HCT116 (cell line): ENCODE results near the gene C3orf22. TPM values are rescaled to one million over a fixed set of nuclear protein-coding genes. Genes with fewer than 3 reads are reported as not detected.

Experiments used
- ATAC-seq: fragments of 200-7000 bp; cut with Tn5 transposase; 2 replicates; pipeline ENCODE4 v1.9.1; 2020; ENCODE audit warnings: mild to moderate bottlenecking, moderate library complexity
- BruUV-seq: library from RNA; stranded (reverse); fragments of 400-500 nt; replicated peaks from 2 replicates; lab custom pipeline; 2021; lab: Mats Ljungman, UMichigan
- CTCF ChIA-PET: fragments of 300-600 bp; sonication (Branson Sonifier 250); formaldehyde crosslinking; loops from one replicate; lab custom pipeline; 2021; ENCODE audit warnings: antibody characterized with exemption; lab: Charles Lee
- POLR2A ChIA-PET: fragments of 300-600, 350-600 bp; sonication (Branson Sonifier 250); formaldehyde crosslinking; loops from one replicate; lab custom pipeline; 2021; ENCODE audit warnings: antibody characterized with exemption; lab: Charles Lee
- RAD21 ChIA-PET, 2 experiments: fragments of 300-600 bp; sonication (Branson Sonifier 250); formaldehyde crosslinking; loops; one replicate each; lab custom pipeline; 2023; ENCODE audit warnings: low total read pairs in 2 of 2; ENCODE audit not compliant: uncharacterized antibody in 2 of 2, unreplicated experiment in 2 of 2, low non-redundant PET in 1 of 2; lab: Charles Lee
- DNase-seq: peaks from one replicate; pipeline ENCODE4 v3.0.0-alpha.2; 2010; ENCODE audit warnings: low read depth, low spot score
- H2AFZ ChIP-seq: fragments of 200-600 bp; shearing (Covaris generic), sonication (generic); 2 replicates; pipeline ENCODE4 v1.6.1; 2017; ENCODE audit warnings: low read depth, mixed run types, mixed read lengths, antibody characterized with exemption, low read length; ENCODE audit not compliant: poor library complexity, severe bottlenecking
- H3K27ac ChIP-seq: 2 replicates; pipeline ENCODE4 v1.5.1; 2012; ENCODE audit warnings: low read depth, low read length
- H3K27me3 ChIP-seq: fragments of 200-600 bp; sonication (generic); 2 replicates; pipeline ENCODE4 v1.6.1; 2016; ENCODE audit warnings: mixed run types, low read length, mixed read lengths; ENCODE audit not compliant: insufficient read depth
- H3K36me3 ChIP-seq, 2 experiments: fragments of 200-500 bp in 1 of 2; fragments of 200-600 bp in 1 of 2; sonication (Bioruptor generic) in 1 of 2; sonication (generic) in 1 of 2; 2 replicates each; pipeline versions ENCODE4 v1.5.1 to v1.6.1; 2014 to 2016; ENCODE audit warnings: low read length in 2 of 2, inconsistent platforms in 1 of 2, mixed read lengths in 1 of 2, mixed run types in 1 of 2; ENCODE audit not compliant: insufficient read depth in 2 of 2, control insufficient read depth in 1 of 2
- H3K4me1 ChIP-seq, 2 experiments: fragments of 200-600 bp in 1 of 2; sonication (generic) in 1 of 2; 2 replicates each; pipeline versions ENCODE4 v1.5.1 to v1.6.1; 2012 to 2017; ENCODE audit warnings: low read length in 2 of 2, inconsistent platforms in 1 of 2, mild to moderate bottlenecking in 1 of 2, mixed read lengths in 1 of 2, mixed run types in 1 of 2, moderate library complexity in 1 of 2; ENCODE audit not compliant: insufficient read depth in 2 of 2, control insufficient read depth in 1 of 2
- H3K4me2 ChIP-seq: fragments of 200-600 bp; sonication (generic); 2 replicates; pipeline ENCODE4 v1.6.1; 2017; ENCODE audit warnings: mixed run types, low read length, mixed read lengths
- H3K4me3 ChIP-seq, 2 experiments: fragments of 200-600 bp in 1 of 2; sonication (generic) in 1 of 2; replicated peaks in 1 of 2; 2 replicates each; pipeline ENCODE4 v1.5.1; 2011 to 2016; ENCODE audit warnings: low read length in 2 of 2, control low read depth in 1 of 2, low read depth in 1 of 2, mild to moderate bottlenecking in 1 of 2, mixed read lengths in 1 of 2, mixed run types in 1 of 2
- H3K79me2 ChIP-seq: fragments of 200-600 bp; sonication (generic); 2 replicates; pipeline ENCODE4 v1.6.1; 2017; ENCODE audit warnings: mild to moderate bottlenecking, mixed run types, low read length, moderate library complexity, mixed read lengths; ENCODE audit not compliant: insufficient read depth
- H3K9ac ChIP-seq: fragments of 200-600 bp; sonication (generic); 2 replicates; pipeline ENCODE4 v1.6.1; 2016; ENCODE audit warnings: low read length, mixed read lengths
- H3K9me2 ChIP-seq: fragments of 200-600 bp; sonication (generic), shearing (Covaris generic); 2 replicates; pipeline ENCODE4 v1.6.1; 2017; ENCODE audit warnings: mixed run types, mild to moderate bottlenecking, moderate library complexity; ENCODE audit not compliant: insufficient read depth
- H3K9me3 ChIP-seq, 2 experiments: fragments of 200-500 bp in 1 of 2; fragments of 200-600 bp in 1 of 2; sonication (Bioruptor generic) in 1 of 2; sonication (generic) in 1 of 2; 2 replicates each; pipeline ENCODE4 v1.6.1; 2014 to 2017; ENCODE audit warnings: low read length in 2 of 2, mixed read lengths in 2 of 2, inconsistent platforms in 1 of 2, low read depth in 1 of 2, mild to moderate bottlenecking in 1 of 2, mixed run types in 1 of 2, moderate library complexity in 1 of 2; ENCODE audit not compliant: control insufficient read depth in 1 of 2, insufficient read depth in 1 of 2
- H4K20me1 ChIP-seq: fragments of 200-600 bp; sonication (generic), shearing (Covaris generic); 2 replicates; pipeline ENCODE4 v1.6.1; 2017; ENCODE audit warnings: mixed run types, mild to moderate bottlenecking, moderate library complexity; ENCODE audit not compliant: insufficient read depth
- CEBPB ChIP-seq: IDR thresholded peaks from 2 replicates; pipeline ENCODE4 v1.6.1; 2012; ENCODE audit warnings: low read depth
- ELF1 ChIP-seq: IDR thresholded peaks from 2 replicates; pipeline ENCODE4 v1.6.1; 2012; ENCODE audit warnings: low read depth, borderline replicate concordance
- EZH2phosphoT487 ChIP-seq: fragments of 200-600 bp; IDR thresholded peaks from 2 replicates; pipeline ENCODE4 v1.6.1; 2018; ENCODE audit warnings: antibody characterized with exemption, borderline replicate concordance
- JUND ChIP-seq: IDR thresholded peaks from 2 replicates; pipeline ENCODE4 v1.6.1; 2012
- POLR2A ChIP-seq: IDR thresholded peaks from 2 replicates; pipeline ENCODE4 v1.7.0; 2011; ENCODE audit warnings: borderline replicate concordance; ENCODE audit not compliant: insufficient read depth, insufficient read length; ENCODE audit errors: extremely low read depth
- POLR2AphosphoS5 ChIP-seq: IDR thresholded peaks from 2 replicates; pipeline ENCODE4 v1.6.1; 2011; ENCODE audit warnings: mild to moderate bottlenecking, low read depth, low read length, moderate library complexity
- RAD21 ChIP-seq: IDR thresholded peaks from 2 replicates; pipeline ENCODE4 v1.6.1; 2012; ENCODE audit warnings: low read depth, mild to moderate bottlenecking
- SIN3A ChIP-seq: IDR thresholded peaks from 2 replicates; pipeline ENCODE4 v1.6.1; 2012; ENCODE audit warnings: low read depth
- SP1 ChIP-seq: IDR thresholded peaks from 2 replicates; pipeline ENCODE4 v1.6.1; 2012; ENCODE audit warnings: low read depth
- TCF7L2 ChIP-seq: IDR thresholded peaks from 2 replicates; pipeline ENCODE4 v1.7.0; 2011; ENCODE audit warnings: borderline replicate concordance, inconsistent platforms; ENCODE audit not compliant: insufficient read depth, insufficient read length; ENCODE audit errors: extremely low read depth
- YY1 ChIP-seq: IDR thresholded peaks from 2 replicates; pipeline ENCODE4 v1.6.1; 2011; ENCODE audit warnings: low read length, low read depth, moderate library complexity, mild to moderate bottlenecking; ENCODE audit not compliant: insufficient replicate concordance; ENCODE audit errors: extremely low read depth
- ZFX ChIP-seq: fragments of 450-650 bp; IDR thresholded peaks from 2 replicates; pipeline ENCODE4 v1.6.1; 2017
- ZNF274 ChIP-seq: fragments of 200-500 bp; sonication (Bioruptor generic); IDR thresholded peaks from 2 replicates; pipeline ENCODE4 v1.6.1; 2014; ENCODE audit warnings: mild to moderate bottlenecking, low read depth, low read length, inconsistent platforms
- intact Hi-C: fragments of 100-400 bp; cut with micrococcal nuclease; formaldehyde crosslinking; loops from 2 replicates; pipeline ENCODE4 v1.10.0; 2022
- total RNA-seq: library from RNA; stranded (reverse); gene quantifications from one replicate; pipeline ENCODE4 v1.2.1, GENCODE V29; 2021; ENCODE audit not compliant: unreplicated experiment
- TF ChIP-seq, protein P1 (sequence below): IDR thresholded peaks from 2 replicates; pipeline ENCODE4 v1.6.1; 2012; ENCODE audit warnings: low read depth
- TF ChIP-seq, protein P2 (sequence below): IDR thresholded peaks from 2 replicates; pipeline ENCODE4 v1.6.1; 2012

C3orf22 gene
- total RNA-seq, 1 experiment from 2014 or later, result not detected

DNA sequence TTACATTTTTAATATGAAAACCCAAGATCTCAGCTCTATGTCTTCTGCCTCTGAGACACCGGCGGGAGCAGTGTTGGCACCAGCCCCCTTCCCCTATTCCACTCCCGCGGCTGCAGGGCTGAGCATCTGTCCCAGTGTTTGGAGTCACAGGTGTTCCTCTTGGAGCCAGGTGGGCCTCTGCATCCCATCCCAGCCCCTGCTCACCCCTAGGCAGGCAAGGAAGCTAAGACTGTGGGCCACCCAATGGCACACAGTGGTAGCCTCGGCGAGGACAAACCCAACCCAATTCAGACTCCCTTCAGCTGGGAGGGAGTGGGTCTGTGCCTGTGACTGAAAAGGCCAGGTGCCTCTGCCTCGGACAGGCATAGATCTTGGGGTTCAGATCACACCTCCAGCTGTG, 31.7 kb downstream of the C3orf22 start:
- no peak for TF ChIP-seq SIN3A
- no peak for TF ChIP-seq JUND
- TF ChIP-seq YY1, result no peak
- no peak for TF ChIP-seq ZNF274
- TF ChIP-seq POLR2A, result no peak
- TF ChIP-seq EZH2phosphoT487, result no peak
- H3K4me3 ChIP-seq, result no peak overlapping the region
- no peaks in the 10 kb centered on the region for H4K20me1 ChIP-seq
- no peak overlapping the region for H3K9ac ChIP-seq
- H3K9me3 ChIP-seq, result no peaks in the 10 kb centered on the region
- POLR2A ChIA-PET, result no interaction called here
- H3K36me3 ChIP-seq, result no peaks in the 10 kb centered on the region
- no peak overlapping the region for H2AFZ ChIP-seq
- no peak overlapping the region for H3K4me2 ChIP-seq
- CTCF ChIA-PET, result no interaction called here
- no peak overlapping the region for H3K27ac ChIP-seq
- ATAC-seq, result no peak
- DNase-seq, result no peak
- no peaks in the 10 kb centered on the region for H3K79me2 ChIP-seq
- H3K4me1 ChIP-seq, result peaks cover 4 to 13% of the 10 kb centered on the region in 2 experiments; a peak in 2 of 4 replicates
- H3K27me3 ChIP-seq, result peaks cover 6% of the 10 kb centered on the region; the same call in 1 of the 2 replicates
- no peaks in the 10 kb centered on the region for H3K9me2 ChIP-seq
- intact Hi-C loops, result loop anchor here (10.0 kb wide), 1 partner anchor 138 kb away; no protein-coding TSS in a partner anchor
- no TSS peak for BruUV-seq
- RAD21 ChIA-PET, result no interaction called here

DNA sequence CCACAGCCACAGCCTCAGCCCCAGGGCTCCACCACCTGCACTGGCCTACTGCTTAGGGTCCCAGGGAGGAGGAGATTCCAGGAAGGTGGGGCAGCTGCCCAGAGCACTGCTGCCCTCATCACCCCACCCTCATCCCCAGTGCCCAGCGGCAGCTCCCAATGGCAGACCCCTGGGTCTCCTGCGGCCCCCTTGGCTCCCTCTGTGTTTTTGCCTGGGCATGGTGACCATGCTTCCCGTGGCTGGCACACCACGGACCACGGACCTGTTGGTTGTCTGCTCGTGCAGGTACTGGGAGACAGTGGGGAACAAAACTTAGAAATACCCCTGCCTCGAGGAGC, 32.1 kb downstream of the C3orf22 start:
- no peaks in the 10 kb centered on the region for H3K9me3 ChIP-seq
- no TSS peak for BruUV-seq
- TF ChIP-seq ZFX (no peak), EZH2phosphoT487 (no peak), CEBPB (no peak), ZNF274 (no peak), POLR2AphosphoS5 (no peak), RAD21 (no peak), YY1 (no peak), TCF7L2 (no peak), SIN3A (no peak), SP1 (no peak), ELF1 (no peak)
- TF ChIP-seq, protein P1, sequence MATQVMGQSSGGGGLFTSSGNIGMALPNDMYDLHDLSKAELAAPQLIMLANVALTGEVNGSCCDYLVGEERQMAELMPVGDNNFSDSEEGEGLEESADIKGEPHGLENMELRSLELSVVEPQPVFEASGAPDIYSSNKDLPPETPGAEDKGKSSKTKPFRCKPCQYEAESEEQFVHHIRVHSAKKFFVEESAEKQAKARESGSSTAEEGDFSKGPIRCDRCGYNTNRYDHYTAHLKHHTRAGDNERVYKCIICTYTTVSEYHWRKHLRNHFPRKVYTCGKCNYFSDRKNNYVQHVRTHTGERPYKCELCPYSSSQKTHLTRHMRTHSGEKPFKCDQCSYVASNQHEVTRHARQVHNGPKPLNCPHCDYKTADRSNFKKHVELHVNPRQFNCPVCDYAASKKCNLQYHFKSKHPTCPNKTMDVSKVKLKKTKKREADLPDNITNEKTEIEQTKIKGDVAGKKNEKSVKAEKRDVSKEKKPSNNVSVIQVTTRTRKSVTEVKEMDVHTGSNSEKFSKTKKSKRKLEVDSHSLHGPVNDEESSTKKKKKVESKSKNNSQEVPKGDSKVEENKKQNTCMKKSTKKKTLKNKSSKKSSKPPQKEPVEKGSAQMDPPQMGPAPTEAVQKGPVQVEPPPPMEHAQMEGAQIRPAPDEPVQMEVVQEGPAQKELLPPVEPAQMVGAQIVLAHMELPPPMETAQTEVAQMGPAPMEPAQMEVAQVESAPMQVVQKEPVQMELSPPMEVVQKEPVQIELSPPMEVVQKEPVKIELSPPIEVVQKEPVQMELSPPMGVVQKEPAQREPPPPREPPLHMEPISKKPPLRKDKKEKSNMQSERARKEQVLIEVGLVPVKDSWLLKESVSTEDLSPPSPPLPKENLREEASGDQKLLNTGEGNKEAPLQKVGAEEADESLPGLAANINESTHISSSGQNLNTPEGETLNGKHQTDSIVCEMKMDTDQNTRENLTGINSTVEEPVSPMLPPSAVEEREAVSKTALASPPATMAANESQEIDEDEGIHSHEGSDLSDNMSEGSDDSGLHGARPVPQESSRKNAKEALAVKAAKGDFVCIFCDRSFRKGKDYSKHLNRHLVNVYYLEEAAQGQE, result no peak
- TF ChIP-seq, protein P2, sequence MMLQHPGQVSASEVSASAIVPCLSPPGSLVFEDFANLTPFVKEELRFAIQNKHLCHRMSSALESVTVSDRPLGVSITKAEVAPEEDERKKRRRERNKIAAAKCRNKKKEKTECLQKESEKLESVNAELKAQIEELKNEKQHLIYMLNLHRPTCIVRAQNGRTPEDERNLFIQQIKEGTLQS, result no peak
- DNase-seq (no peak), ATAC-seq (no peak)
- ChIA-PET POLR2A (no interaction called here), CTCF (no interaction called here), RAD21 (no interaction called here)
- no peak overlapping the region for H2AFZ ChIP-seq
- H4K20me1 ChIP-seq, result no peaks in the 10 kb centered on the region
- H3K79me2 ChIP-seq, result no peaks in the 10 kb centered on the region
- H3K9me2 ChIP-seq, result no peaks in the 10 kb centered on the region
- H3K36me3 ChIP-seq, result no peaks in the 10 kb centered on the region
- H3K4me1 ChIP-seq, result peaks cover 4 to 13% of the 10 kb centered on the region in 2 experiments; a peak in 2 of 4 replicates
- H3K27me3 ChIP-seq, result 0 out of 2 replicates have a peak, but pooled peaks cover 2% of the 10 kb centered on the region
- no peak overlapping the region for H3K9ac ChIP-seq
- no peak overlapping the region for H3K27ac ChIP-seq
- H3K4me2 ChIP-seq, result no peak overlapping the region
- H3K4me3 ChIP-seq, result no peak overlapping the region
- intact Hi-C loops, result loop anchor here (10.0 kb wide), 1 partner anchor 138 kb away; no protein-coding TSS in a partner anchor
